MM.1S (cell line): ENCODE data around the gene GPSM3.
"Not testable (repeated sequence)": the region's sequence is repeated elsewhere in the genome, so short reads cannot be mapped to it uniquely, and the experiment has no call there.

Experiments
- DNase-seq: peaks from one replicate; pipeline ENCODE4 v3.0.0-alpha.2; 2015
- H2AFZ ChIP-seq: fragments of 300-600 bp; sonication (generic); 2 replicates; pipeline ENCODE4 v1.6.0; 2016; ENCODE audit warnings: antibody characterized with exemption, low read length
- H3F3A ChIP-seq: fragments of 300-600 bp; sonication (generic); 2 replicates; pipeline ENCODE4 v1.6.1; 2016; ENCODE audit warnings: mild to moderate bottlenecking, antibody characterized with exemption, low read length, moderate library complexity, mixed read lengths; ENCODE audit not compliant: insufficient read depth
- H3K27ac ChIP-seq: fragments of 300-600 bp; sonication (generic); 2 replicates; pipeline ENCODE4 v1.5.1; 2016; ENCODE audit warnings: mild to moderate bottlenecking, low read length
- H3K27me3 ChIP-seq: fragments of 300-600 bp; sonication (generic); replicated peaks from 2 replicates; pipeline ENCODE4 v1.6.0; 2016; ENCODE audit warnings: low read length; ENCODE audit not compliant: insufficient read depth
- H3K36me3 ChIP-seq: fragments of 300-600 bp; sonication (generic); replicated peaks from 2 replicates; pipeline ENCODE4 v1.6.1; 2016; ENCODE audit warnings: mild to moderate bottlenecking, low read length, mixed read lengths; ENCODE audit not compliant: insufficient read depth
- H3K4me1 ChIP-seq: fragments of 300-600 bp; sonication (generic); 2 replicates; pipeline ENCODE4 v1.6.1; 2016; ENCODE audit warnings: low read length, mixed read lengths
- H3K4me2 ChIP-seq: fragments of 300-600 bp; sonication (generic); 2 replicates; pipeline ENCODE4 v1.6.0; 2016; ENCODE audit warnings: low read depth, low read length
- H3K4me3 ChIP-seq: fragments of 300-600 bp; sonication (generic); 2 replicates; pipeline ENCODE4 v1.5.1; 2016; ENCODE audit warnings: low read length, mixed read lengths
- H3K79me2 ChIP-seq: fragments of 300-600 bp; sonication (generic); 2 replicates; pipeline ENCODE4 v1.6.1; 2016; ENCODE audit warnings: mixed run types, low read length, mixed read lengths
- H3K9ac ChIP-seq: fragments of 300-600 bp; sonication (generic); 2 replicates; pipeline ENCODE4 v1.6.1; 2016; ENCODE audit warnings: low read length, mixed read lengths
- H3K9me2 ChIP-seq: fragments of 300-600 bp; sonication (generic); replicated peaks from 2 replicates; pipeline ENCODE4 v1.6.1; 2016; ENCODE audit warnings: mild to moderate bottlenecking, low read length, mixed read lengths; ENCODE audit not compliant: insufficient read depth
- H3K9me3 ChIP-seq: fragments of 300-600 bp; sonication (generic); replicated peaks from 2 replicates; pipeline ENCODE4 v1.6.1; 2016; ENCODE audit warnings: mild to moderate bottlenecking, low read length, mixed read lengths; ENCODE audit not compliant: insufficient read depth
- H4K20me1 ChIP-seq: fragments of 300-600 bp; sonication (generic); 2 replicates; pipeline ENCODE4 v1.6.1; 2016; ENCODE audit warnings: mild to moderate bottlenecking, low read length, moderate library complexity, mixed read lengths; ENCODE audit not compliant: insufficient read depth
- EZH2 ChIP-seq: fragments of 300-600 bp; sonication (generic); optimal IDR thresholded peaks from 2 replicates; pipeline ENCODE3; 2017; ENCODE audit warnings: low read depth, mild to moderate bottlenecking, antibody characterized with exemption, low read length, mixed read lengths
- EZH2phosphoT487 ChIP-seq: fragments of 300-600 bp; sonication (generic); IDR thresholded peaks from 2 replicates; pipeline ENCODE4 v1.6.1; 2018; ENCODE audit warnings: antibody characterized with exemption, low read length
- TF ChIP-seq, protein P1 (sequence below): fragments of 300-600 bp; sonication (generic); IDR thresholded peaks from 2 replicates; pipeline ENCODE4 v1.5.1; 2016; ENCODE audit warnings: antibody characterized with exemption, low read length, mixed read lengths

The GPSM3 gene

GRCh38 chr6:32187009-32187709 lies 5.3 kb downstream of the GPSM3 start:
- H3K79me2 ChIP-seq, result peaks cover 27% of the 10 kb centered on the region
- TF ChIP-seq EZH2phosphoT487, result no peak
- TF ChIP-seq, protein P1, sequence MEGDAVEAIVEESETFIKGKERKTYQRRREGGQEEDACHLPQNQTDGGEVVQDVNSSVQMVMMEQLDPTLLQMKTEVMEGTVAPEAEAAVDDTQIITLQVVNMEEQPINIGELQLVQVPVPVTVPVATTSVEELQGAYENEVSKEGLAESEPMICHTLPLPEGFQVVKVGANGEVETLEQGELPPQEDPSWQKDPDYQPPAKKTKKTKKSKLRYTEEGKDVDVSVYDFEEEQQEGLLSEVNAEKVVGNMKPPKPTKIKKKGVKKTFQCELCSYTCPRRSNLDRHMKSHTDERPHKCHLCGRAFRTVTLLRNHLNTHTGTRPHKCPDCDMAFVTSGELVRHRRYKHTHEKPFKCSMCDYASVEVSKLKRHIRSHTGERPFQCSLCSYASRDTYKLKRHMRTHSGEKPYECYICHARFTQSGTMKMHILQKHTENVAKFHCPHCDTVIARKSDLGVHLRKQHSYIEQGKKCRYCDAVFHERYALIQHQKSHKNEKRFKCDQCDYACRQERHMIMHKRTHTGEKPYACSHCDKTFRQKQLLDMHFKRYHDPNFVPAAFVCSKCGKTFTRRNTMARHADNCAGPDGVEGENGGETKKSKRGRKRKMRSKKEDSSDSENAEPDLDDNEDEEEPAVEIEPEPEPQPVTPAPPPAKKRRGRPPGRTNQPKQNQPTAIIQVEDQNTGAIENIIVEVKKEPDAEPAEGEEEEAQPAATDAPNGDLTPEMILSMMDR, result no peak
- TF ChIP-seq EZH2, result no peak
- H3K27me3 ChIP-seq, result no peaks in the 10 kb centered on the region
- H3K9ac ChIP-seq, result no peak overlapping the region
- H3K4me3 ChIP-seq, result no peak overlapping the region
- H3K36me3 ChIP-seq, result no peaks in the 10 kb centered on the region
- H4K20me1 ChIP-seq, result no peaks in the 10 kb centered on the region
- no peak overlapping the region for H3K27ac ChIP-seq
- no peak overlapping the region for H3K4me2 ChIP-seq
- H3F3A ChIP-seq, result 0 out of 2 replicates have a peak, but pooled peaks cover 6% of the 10 kb centered on the region
- H2AFZ ChIP-seq, result no peak overlapping the region
- no peak for DNase-seq
- H3K9me3 ChIP-seq, result no peaks in the 10 kb centered on the region
- no peaks in the 10 kb centered on the region for H3K9me2 ChIP-seq
- peaks cover 14% of the 10 kb centered on the region for H3K4me1 ChIP-seq

GRCh38 chr6:32186151-32186840 lies 6.1 kb downstream of the GPSM3 start:
- H3K27ac ChIP-seq, H3F3A ChIP-seq, H3K27me3 ChIP-seq, H3K9ac ChIP-seq, H4K20me1 ChIP-seq, H3K9me3 ChIP-seq, H3K4me3 ChIP-seq, H3K4me2 ChIP-seq, DNase-seq, H3K4me1 ChIP-seq, H3K36me3 ChIP-seq, H2AFZ ChIP-seq, H3K9me2 ChIP-seq: not testable (repeated sequence)
- H3K79me2 ChIP-seq, result peaks cover 19% of the 10 kb centered on the region

GRCh38 chr6:32185681-32186131 lies 6.7 kb downstream of the GPSM3 start:
- not testable (repeated sequence) for H3K4me1 ChIP-seq, H4K20me1 ChIP-seq, H3K36me3 ChIP-seq, H3K27ac ChIP-seq, H3K9me3 ChIP-seq, H3K27me3 ChIP-seq, DNase-seq, H3K9ac ChIP-seq, H3F3A ChIP-seq, H3K4me3 ChIP-seq, H2AFZ ChIP-seq, H3K9me2 ChIP-seq, H3K4me2 ChIP-seq
- peaks cover 13% of the 10 kb centered on the region for H3K79me2 ChIP-seq

DNA sequence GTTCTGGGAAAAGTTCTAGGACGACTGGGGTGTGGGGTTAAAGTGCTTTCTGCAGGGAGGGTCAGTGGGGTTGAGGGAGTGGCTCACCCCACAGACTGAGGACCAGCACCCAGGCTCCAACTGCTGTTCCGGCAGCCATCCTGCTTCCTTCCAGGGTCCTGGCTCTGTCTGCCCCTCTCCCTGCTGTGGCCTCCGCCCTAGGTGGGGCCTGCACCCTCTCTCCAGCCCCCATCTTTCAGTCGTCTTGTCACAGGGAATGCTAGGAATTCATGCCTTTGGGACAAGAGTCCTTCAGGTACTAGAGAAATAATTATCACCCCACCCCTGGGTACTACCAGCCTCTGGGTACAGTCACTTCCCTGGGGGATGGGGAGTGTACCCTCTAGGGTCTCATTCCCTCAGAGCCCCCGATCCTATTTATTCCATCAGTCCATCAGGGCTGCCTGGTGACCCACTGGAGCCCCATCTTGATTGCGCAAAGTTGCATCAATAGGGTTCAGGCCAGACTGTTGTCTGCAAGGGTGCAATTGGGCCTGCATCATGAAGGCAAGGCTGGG lies 8.3 kb downstream of the GPSM3 start, which contains the start of gene AGER:
AGER (minus strand) TSS at position 170 of the 557 bp plus-strand sequence; CDS start at position 139, 31 bp downstream.
- no peaks in the 10 kb centered on the region for H3F3A ChIP-seq
- no peaks in the 10 kb centered on the region for H3K27me3 ChIP-seq
- H3K36me3 ChIP-seq, result no peaks in the 10 kb centered on the region
- TF ChIP-seq EZH2 (no peak), EZH2phosphoT487 (no peak)
- TF ChIP-seq, protein P1, result no peak
- no peak within 1 kb of the TSS for H3K4me2 ChIP-seq
- H3K9me3 ChIP-seq, result no peaks in the 10 kb centered on the region
- no peak within 1 kb of the TSS for H3K4me3 ChIP-seq
- no peak for DNase-seq
- H2AFZ ChIP-seq, result no peak within 1 kb of the TSS
- H3K9ac ChIP-seq, result no peak within 1 kb of the TSS
- H4K20me1 ChIP-seq, result no peaks in the 10 kb centered on the region
- H3K4me1 ChIP-seq, result peaks cover 1% of the 10 kb centered on the region
- H3K9me2 ChIP-seq, result no peaks in the 10 kb centered on the region
- no peak within 1 kb of the TSS for H3K27ac ChIP-seq
- peaks cover 9% of the 10 kb centered on the region for H3K79me2 ChIP-seq
